Stimulated activated CD8-positive, alpha-beta memory T cell treated with anti-CD3 and anti-CD28 coated beads, Interleukin-7, amount 100 ng/mL, for 48 hours (primary cell): ENCODE data around the gene ANKFN1.

Experiments used
- DNase-seq, 2 donors: peaks; one replicate each; pipeline ENCODE4 v3.0.0-alpha.2; 2020; ENCODE audit warnings: low read depth in 1 of 2; ENCODE audit errors: extremely low read depth in 1 of 2

The ANKFN1 gene

GRCh38 chr17:56152874-56153602 lies at the start of gene ANKFN1:
ANKFN1 (plus strand) TSS chr17:56153475; CDS start chr17:56212668, 59,193 bp downstream.
- DNase-seq: no peak

GRCh38 chr17:56108811-56109284 lies 44.4 kb upstream of the ANKFN1 start:
- no peak for DNase-seq

- DNase-seq: no peak
Observed at GRCh38 chr17:56109836-56110235, 43.4 kb upstream of the ANKFN1 start.

- DNase-seq: no peak
Observed at GRCh38 chr17:56110463-56111135, 42.7 kb upstream of the ANKFN1 start.

GRCh38 chr17:56111706-56112485 lies 41.4 kb upstream of the ANKFN1 start:
- DNase-seq: no peak

GRCh38 chr17:56113486-56113885 lies 39.8 kb upstream of the ANKFN1 start:
- DNase-seq: no peak

- DNase-seq: no peak
Observed at GRCh38 chr17:56114469-56114868, 38.8 kb upstream of the ANKFN1 start.

- DNase-seq: no peak
Observed at GRCh38 chr17:56119191-56119590, 34.1 kb upstream of the ANKFN1 start.

- no peak for DNase-seq
Observed at GRCh38 chr17:56119936-56120335, 33.3 kb upstream of the ANKFN1 start.

GRCh38 chr17:56121191-56122051 lies 31.9 kb upstream of the ANKFN1 start:
- no peak for DNase-seq

- no peak for DNase-seq
Observed at GRCh38 chr17:56125830-56126819, 27.1 kb upstream of the ANKFN1 start.

- DNase-seq: no peak
Observed at GRCh38 chr17:56130026-56130425, 23.2 kb upstream of the ANKFN1 start.

GRCh38 chr17:56130631-56131030 lies 22.6 kb upstream of the ANKFN1 start:
- no peak for DNase-seq

GRCh38 chr17:56131431-56131830 lies 21.8 kb upstream of the ANKFN1 start:
- no peak for DNase-seq

GRCh38 chr17:56136301-56136700 lies 17.0 kb upstream of the ANKFN1 start:
- no peak for DNase-seq

- no peak for DNase-seq
Observed at GRCh38 chr17:56141046-56141839, 12.0 kb upstream of the ANKFN1 start.

GRCh38 chr17:56142325-56142724 lies 10.9 kb upstream of the ANKFN1 start:
- DNase-seq: no peak

- DNase-seq: no peak
Observed at GRCh38 chr17:56142781-56143180, 10.5 kb upstream of the ANKFN1 start.

- no peak for DNase-seq
Observed at GRCh38 chr17:56144223-56144622, 9.1 kb upstream of the ANKFN1 start.
